ENCODE results near the gene MIDN. TPM values are rescaled to one million over a fixed set of nuclear protein-coding genes. Genes with fewer than 3 reads are reported as not detected.

MIDN gene
- total RNA-seq, 1 experiment from 2014 or later, result 118 TPM

GRCh38 chr19:1257475-1258162 lies 9.2 kb downstream of the MIDN start:
- BruUV-seq (replicated peaks), result no TSS peak
- TF ChIP-seq, protein P1, sequence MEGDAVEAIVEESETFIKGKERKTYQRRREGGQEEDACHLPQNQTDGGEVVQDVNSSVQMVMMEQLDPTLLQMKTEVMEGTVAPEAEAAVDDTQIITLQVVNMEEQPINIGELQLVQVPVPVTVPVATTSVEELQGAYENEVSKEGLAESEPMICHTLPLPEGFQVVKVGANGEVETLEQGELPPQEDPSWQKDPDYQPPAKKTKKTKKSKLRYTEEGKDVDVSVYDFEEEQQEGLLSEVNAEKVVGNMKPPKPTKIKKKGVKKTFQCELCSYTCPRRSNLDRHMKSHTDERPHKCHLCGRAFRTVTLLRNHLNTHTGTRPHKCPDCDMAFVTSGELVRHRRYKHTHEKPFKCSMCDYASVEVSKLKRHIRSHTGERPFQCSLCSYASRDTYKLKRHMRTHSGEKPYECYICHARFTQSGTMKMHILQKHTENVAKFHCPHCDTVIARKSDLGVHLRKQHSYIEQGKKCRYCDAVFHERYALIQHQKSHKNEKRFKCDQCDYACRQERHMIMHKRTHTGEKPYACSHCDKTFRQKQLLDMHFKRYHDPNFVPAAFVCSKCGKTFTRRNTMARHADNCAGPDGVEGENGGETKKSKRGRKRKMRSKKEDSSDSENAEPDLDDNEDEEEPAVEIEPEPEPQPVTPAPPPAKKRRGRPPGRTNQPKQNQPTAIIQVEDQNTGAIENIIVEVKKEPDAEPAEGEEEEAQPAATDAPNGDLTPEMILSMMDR (IDR thresholded peaks at IDR 0.05), result no peak
- TF ChIP-seq POLR2AphosphoS5 (IDR thresholded peaks at IDR 0.05; ENCODE audit: low read depth, low read length) (no peak), TCF7L2 (IDR thresholded peaks at IDR 0.05; ENCODE audit: low read depth, low read length) (no peak), SIN3A (IDR thresholded peaks at IDR 0.05; ENCODE audit: borderline replicate concordance, insufficient read depth, low read depth, low read length) (no peak), REST (IDR thresholded peaks at IDR 0.05; ENCODE audit: insufficient read depth in 1 of 2, low read depth in 2 of 2, low read length in 1 of 2) (no peak)
- Histone ChIP-seq H3K9me3 (ENCODE audit: control insufficient read depth, insufficient read depth, low read depth, low read length) (no peaks in the 10 kb centered on the region), H3K36me3 (ENCODE audit: control insufficient read depth, insufficient read depth, low read length) (no peaks in the 10 kb centered on the region; the same call in none of the 2 replicates), H3K27me3 (ENCODE audit: control insufficient read depth, insufficient read depth, low read length) (no peaks in the 10 kb centered on the region), H3K4me3 (ENCODE audit: low read depth in 2 of 2, low read length in 2 of 2) (peak overlapping the region in 1 of 2 experiments; percentile 20; a peak in 1 of 4 replicates), H3K27ac (ENCODE audit: low read length) (peak overlapping the region; percentile 89), H3K4me1 (ENCODE audit: control insufficient read depth, insufficient read depth, low read length) (peaks cover 64% of the 10 kb centered on the region)
- no peak for DNase-seq (ENCODE audit: low read depth, low spot score)
- in situ Hi-C loops (cut with HindIII; ENCODE audit: low pct_unique_long_range_greater_than_20kb, low sequenced_read_pairs) (no loop called here), intact Hi-C loops (cut with micrococcal nuclease; ENCODE audit: unreplicated experiment) (no loop called here)
- ChIA-PET POLR2A (no interaction called here), CTCF (interaction anchor here (0.5 kb wide), 1 partner anchor 10 kb away, joined by 6 read pairs; no protein-coding TSS in a partner anchor)
- no peak for ATAC-seq

GRCh38 chr19:1258163-1258492 lies 9.7 kb downstream of the MIDN start:
- TF ChIP-seq, protein P1 (IDR thresholded peaks at IDR 0.05), result no peak
- TF ChIP-seq POLR2AphosphoS5 (IDR thresholded peaks at IDR 0.05; ENCODE audit: low read depth, low read length) (no peak), REST (IDR thresholded peaks at IDR 0.05; ENCODE audit: insufficient read depth in 1 of 2, low read depth in 2 of 2, low read length in 1 of 2) (no peak), SIN3A (IDR thresholded peaks at IDR 0.05; ENCODE audit: borderline replicate concordance, insufficient read depth, low read depth, low read length) (no peak)
- CTCF ChIA-PET, result no interaction called here
- DNase-seq (ENCODE audit: low read depth, low spot score) (no peak), ATAC-seq (no peak)
- POLR2A ChIA-PET, result interaction anchor here (0.6 kb wide), 1 partner anchor 67 kb away, joined by 8 read pairs; no protein-coding TSS in a partner anchor
- Histone ChIP-seq H3K4me3 (ENCODE audit: low read depth in 2 of 2, low read length in 2 of 2) (peak overlapping the region in 1 of 2 experiments; percentile 20; a peak in 1 of 4 replicates), H3K9me3 (ENCODE audit: control insufficient read depth, insufficient read depth, low read depth, low read length) (no peaks in the 10 kb centered on the region), H3K36me3 (ENCODE audit: control insufficient read depth, insufficient read depth, low read length) (no peaks in the 10 kb centered on the region; the same call in none of the 2 replicates), H3K27me3 (ENCODE audit: control insufficient read depth, insufficient read depth, low read length) (no peaks in the 10 kb centered on the region), H3K27ac (ENCODE audit: low read length) (peak overlapping the region; percentile 89), H3K4me1 (ENCODE audit: control insufficient read depth, insufficient read depth, low read length) (peaks cover 69% of the 10 kb centered on the region)
- intact Hi-C loops (cut with micrococcal nuclease; ENCODE audit: unreplicated experiment), result no loop called here
- TSS peak; percentile 80 for BruUV-seq (replicated peaks)
- in situ Hi-C loops (cut with HindIII; ENCODE audit: low pct_unique_long_range_greater_than_20kb, low sequenced_read_pairs), result no loop called here

Data from Panc1 (cell line).